ENCODE results near the gene TBC1D22A. TPM values are rescaled to one million over a fixed set of nuclear protein-coding genes. Genes with fewer than 3 reads are reported as not detected.

TBC1D22A gene
- total and polyA plus RNA-seq, 9 donors, result 12.5 to 25.6 (median 18.5) TPM

DNA sequence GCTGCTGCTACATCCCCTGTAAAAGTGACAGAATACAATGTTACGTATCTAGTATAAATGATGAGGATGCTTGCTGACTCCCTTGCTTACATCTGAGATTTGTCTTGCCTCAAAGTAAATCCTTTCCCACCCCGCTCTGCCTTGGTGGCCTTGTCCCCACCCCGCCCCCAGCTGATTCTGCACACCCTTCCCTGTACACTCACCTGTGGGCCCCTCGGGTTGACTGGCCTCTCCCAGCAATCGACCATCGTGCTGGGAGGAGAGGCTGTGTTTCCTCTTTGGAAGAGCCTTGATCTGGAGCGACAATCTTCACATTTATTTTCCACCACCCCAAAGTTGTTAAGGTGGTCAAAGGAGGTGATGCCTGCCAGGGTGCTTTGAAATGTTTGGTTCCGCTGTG is 249.4 kb downstream of the TBC1D22A start:
- TF ChIP-seq EP300 (IDR thresholded peaks at IDR 0.05) (no peak), POLR2A (IDR thresholded peaks at IDR 0.05) (no peak)
- TF ChIP-seq, protein P1, sequence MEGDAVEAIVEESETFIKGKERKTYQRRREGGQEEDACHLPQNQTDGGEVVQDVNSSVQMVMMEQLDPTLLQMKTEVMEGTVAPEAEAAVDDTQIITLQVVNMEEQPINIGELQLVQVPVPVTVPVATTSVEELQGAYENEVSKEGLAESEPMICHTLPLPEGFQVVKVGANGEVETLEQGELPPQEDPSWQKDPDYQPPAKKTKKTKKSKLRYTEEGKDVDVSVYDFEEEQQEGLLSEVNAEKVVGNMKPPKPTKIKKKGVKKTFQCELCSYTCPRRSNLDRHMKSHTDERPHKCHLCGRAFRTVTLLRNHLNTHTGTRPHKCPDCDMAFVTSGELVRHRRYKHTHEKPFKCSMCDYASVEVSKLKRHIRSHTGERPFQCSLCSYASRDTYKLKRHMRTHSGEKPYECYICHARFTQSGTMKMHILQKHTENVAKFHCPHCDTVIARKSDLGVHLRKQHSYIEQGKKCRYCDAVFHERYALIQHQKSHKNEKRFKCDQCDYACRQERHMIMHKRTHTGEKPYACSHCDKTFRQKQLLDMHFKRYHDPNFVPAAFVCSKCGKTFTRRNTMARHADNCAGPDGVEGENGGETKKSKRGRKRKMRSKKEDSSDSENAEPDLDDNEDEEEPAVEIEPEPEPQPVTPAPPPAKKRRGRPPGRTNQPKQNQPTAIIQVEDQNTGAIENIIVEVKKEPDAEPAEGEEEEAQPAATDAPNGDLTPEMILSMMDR (IDR thresholded peaks at IDR 0.05), result no peak
- DNase-seq, result no peak

DNA sequence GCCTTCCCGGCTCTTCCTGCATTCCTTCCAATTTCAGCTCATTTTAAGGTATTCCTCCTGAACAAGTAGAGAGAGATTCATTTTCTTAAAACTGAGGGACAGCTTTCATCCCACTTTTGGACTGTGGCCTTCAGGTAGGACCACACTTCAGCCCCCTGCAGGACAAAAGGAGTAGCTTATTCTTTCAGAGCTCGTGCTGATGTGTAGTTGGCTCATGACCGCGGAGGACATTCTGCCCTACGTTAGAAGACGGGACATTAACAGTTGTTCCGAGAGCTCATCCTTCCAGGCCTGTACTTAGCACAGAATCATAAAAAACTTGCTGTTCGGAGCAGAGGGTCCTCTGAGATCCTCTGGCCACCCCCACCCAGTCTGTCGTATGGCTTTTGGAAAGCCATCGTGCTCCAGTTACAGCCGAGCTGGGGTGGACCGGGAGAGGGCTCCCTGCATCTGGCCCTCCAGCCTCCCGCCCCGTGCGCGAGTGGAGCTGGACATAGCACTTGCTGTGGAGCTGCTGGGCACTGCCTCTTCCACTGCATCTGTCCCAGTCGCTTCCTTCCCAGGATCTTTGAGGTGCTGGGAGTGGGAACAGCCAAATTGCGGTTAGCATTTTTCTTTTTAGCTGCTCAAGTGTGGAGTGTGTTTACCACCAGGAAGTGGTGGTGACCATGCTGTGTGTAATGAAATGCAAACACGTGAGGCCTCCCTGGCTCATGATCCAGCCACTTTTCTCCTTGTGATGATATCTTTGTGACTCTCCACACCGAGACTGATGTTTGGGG is 250.3 kb downstream of the TBC1D22A start:
- intact Hi-C loops (cut with DNase I), result no loop called here
- Histone ChIP-seq H3K27me3 (no peaks in the 10 kb centered on the region), H3K9me3 (no peaks in the 10 kb centered on the region), H3K4me3 (no peak overlapping the region), H3K27ac (no peak overlapping the region), H3K4me1 (ENCODE audit: insufficient read depth) (no peaks in the 10 kb centered on the region), H3K36me3 (no peaks in the 10 kb centered on the region)
- 84 to 93% (median 88%) methylated on average over 20 of the region's 20 CpGs for WGBS, 3 donors
- TF ChIP-seq, protein P1 (IDR thresholded peaks at IDR 0.05), result no peak
- peak in 1 of 5 donors; percentile 27 for DNase-seq

More for the DNA sequence above, 249.4 kb downstream of the TBC1D22A start:
- intact Hi-C loops (cut with DNase I), result no loop called here
- H3K27ac ChIP-seq, result no peak overlapping the region
- 87 to 90% (median 87%) methylated on average over 8 of the region's 8 CpGs for WGBS, 3 donors
- H3K27me3 ChIP-seq, result no peaks in the 10 kb centered on the region
- H3K9me3 ChIP-seq, result no peaks in the 10 kb centered on the region
- no peaks in the 10 kb centered on the region for H3K36me3 ChIP-seq
- H3K4me1 ChIP-seq (ENCODE audit: insufficient read depth), result no peaks in the 10 kb centered on the region
- no peak overlapping the region for H3K4me3 ChIP-seq

DNA sequence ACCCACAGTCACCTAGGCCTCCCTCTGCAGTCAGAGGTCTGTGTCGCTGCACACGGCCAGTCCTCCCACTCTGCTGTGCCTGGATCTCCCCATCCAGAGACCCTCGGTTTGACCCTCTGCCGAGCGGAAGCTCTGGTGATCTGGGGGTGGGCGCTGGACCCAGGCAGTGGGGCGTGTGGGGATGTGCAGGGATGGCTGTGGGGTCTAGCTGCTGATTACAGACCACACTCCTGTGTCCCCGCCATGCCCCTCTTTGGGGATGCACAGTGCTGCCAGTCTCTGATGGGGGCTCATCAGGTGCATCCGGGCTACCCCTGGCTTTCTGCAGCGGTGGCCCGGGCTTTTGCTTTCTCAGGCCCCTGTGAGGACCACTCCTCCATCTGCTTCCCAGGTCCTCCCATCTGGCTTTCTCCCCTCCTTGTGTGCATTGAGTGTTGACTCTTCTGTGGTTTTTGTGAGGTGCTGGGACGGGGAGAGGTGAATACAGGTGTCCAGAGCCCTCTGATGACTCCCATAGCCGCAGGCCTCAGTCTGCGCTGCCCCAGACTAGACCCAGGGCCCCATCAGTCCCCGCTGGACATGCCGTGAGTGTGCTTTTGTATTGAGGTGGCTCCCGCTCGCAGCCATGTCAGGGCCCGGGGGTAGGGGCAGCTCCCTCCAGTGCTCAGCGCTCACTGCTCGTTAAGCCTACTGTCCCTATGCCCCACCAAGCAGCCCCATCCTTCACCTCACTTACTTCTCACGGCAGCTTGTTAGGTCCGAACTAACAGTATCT is 251.6 kb downstream of the TBC1D22A start:
- Histone ChIP-seq H3K36me3 (no peaks in the 10 kb centered on the region), H3K27me3 (no peaks in the 10 kb centered on the region), H3K9me3 (no peaks in the 10 kb centered on the region), H3K4me3 (no peak overlapping the region), H3K27ac (no peak overlapping the region), H3K4me1 (ENCODE audit: insufficient read depth) (peaks cover 4% of the 10 kb centered on the region)
- TF ChIP-seq, protein P1 (IDR thresholded peaks at IDR 0.05), result no peak
- TF ChIP-seq EP300 (IDR thresholded peaks at IDR 0.05), result no peak
- TF ChIP-seq POLR2A (IDR thresholded peaks at IDR 0.05), result no peak
- DNase-seq, result peak in 1 of 5 donors; percentile 17
- 94 to 96% (median 95%) methylated on average over 23 of the region's 23 CpGs for WGBS, 3 donors
- intact Hi-C loops (cut with DNase I), result no loop called here

GRCh38 chr22:47014636-47015345 is 252.3 kb downstream of the TBC1D22A start:
- WGBS, 3 donors, result 95 to 97% (median 95%) methylated on average over 19 to 21 of the region's 21 CpGs
- no peak overlapping the region for H3K27ac ChIP-seq
- TF ChIP-seq POLR2A (IDR thresholded peaks at IDR 0.05) (no peak), EP300 (IDR thresholded peaks at IDR 0.05) (no peak)
- TF ChIP-seq, protein P1 (IDR thresholded peaks at IDR 0.05), result no peak
- H3K4me1 ChIP-seq (ENCODE audit: insufficient read depth), result peaks cover 4% of the 10 kb centered on the region
- no peaks in the 10 kb centered on the region for H3K27me3 ChIP-seq
- intact Hi-C loops (cut with DNase I), result no loop called here
- H3K4me3 ChIP-seq, result no peak overlapping the region
- DNase-seq, result no peak
- no peaks in the 10 kb centered on the region for H3K9me3 ChIP-seq
- no peaks in the 10 kb centered on the region for H3K36me3 ChIP-seq

All from ovary (tissue), 9 donors.